ENCODE measurements around the gene PLCL1.

PLCL1 gene

DNA sequence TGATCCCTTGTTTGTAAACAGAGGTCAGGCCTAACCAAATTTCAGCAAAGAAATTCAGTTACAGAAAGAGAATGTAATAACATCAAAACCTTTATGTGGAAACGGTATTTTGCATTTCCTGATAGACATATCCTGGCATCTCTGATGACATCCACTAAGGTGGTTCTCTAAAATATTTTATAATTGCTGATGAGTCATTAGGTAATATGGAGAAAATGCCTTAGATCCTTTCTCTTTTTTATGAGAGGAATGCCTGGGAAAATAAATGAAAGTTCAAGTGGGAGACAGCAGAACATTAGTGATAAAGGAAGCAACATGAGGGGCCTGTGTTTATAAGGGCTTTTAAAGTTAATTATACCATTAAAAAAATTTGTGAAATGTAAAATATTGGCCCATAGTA, 72.6 kb downstream of the PLCL1 start:
- H3K4me3 ChIP-seq (ENCODE audit: control insufficient read depth, low read depth, low read length): no peak overlapping the region
- TF ChIP-seq, protein P1, sequence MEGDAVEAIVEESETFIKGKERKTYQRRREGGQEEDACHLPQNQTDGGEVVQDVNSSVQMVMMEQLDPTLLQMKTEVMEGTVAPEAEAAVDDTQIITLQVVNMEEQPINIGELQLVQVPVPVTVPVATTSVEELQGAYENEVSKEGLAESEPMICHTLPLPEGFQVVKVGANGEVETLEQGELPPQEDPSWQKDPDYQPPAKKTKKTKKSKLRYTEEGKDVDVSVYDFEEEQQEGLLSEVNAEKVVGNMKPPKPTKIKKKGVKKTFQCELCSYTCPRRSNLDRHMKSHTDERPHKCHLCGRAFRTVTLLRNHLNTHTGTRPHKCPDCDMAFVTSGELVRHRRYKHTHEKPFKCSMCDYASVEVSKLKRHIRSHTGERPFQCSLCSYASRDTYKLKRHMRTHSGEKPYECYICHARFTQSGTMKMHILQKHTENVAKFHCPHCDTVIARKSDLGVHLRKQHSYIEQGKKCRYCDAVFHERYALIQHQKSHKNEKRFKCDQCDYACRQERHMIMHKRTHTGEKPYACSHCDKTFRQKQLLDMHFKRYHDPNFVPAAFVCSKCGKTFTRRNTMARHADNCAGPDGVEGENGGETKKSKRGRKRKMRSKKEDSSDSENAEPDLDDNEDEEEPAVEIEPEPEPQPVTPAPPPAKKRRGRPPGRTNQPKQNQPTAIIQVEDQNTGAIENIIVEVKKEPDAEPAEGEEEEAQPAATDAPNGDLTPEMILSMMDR (conservative IDR thresholded peaks at IDR 0.05; ENCODE audit: control insufficient read depth, insufficient read depth, low read depth, low read length): no peak
- DNase-seq (ENCODE audit: low read depth): no peak

DNA sequence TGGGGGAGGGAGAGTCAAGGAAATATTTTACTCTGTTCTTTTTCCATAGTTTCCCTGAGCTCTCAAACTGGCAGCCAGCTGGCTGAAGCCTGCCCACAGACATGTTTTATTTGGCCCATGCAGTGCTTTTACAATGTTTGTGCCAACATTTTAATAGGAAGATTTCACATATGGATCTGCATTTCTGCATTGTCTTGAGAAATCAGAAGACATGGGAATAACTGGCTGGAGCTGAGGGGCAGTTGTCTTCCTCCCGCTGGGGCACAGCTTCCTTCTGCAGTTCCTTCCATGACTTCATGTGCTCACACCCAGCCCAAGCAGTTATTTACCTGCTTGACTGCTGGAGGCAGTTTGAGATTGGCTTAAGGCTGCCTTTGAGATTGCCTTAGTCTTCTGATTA, 74.4 kb downstream of the PLCL1 start:
- no peak overlapping the region for H3K4me3 ChIP-seq (ENCODE audit: control insufficient read depth, low read depth, low read length)
- peak; percentile 17 for DNase-seq (ENCODE audit: low read depth)
- TF ChIP-seq, protein P1 (conservative IDR thresholded peaks at IDR 0.05; ENCODE audit: control insufficient read depth, insufficient read depth, low read depth, low read length): no peak

DNA sequence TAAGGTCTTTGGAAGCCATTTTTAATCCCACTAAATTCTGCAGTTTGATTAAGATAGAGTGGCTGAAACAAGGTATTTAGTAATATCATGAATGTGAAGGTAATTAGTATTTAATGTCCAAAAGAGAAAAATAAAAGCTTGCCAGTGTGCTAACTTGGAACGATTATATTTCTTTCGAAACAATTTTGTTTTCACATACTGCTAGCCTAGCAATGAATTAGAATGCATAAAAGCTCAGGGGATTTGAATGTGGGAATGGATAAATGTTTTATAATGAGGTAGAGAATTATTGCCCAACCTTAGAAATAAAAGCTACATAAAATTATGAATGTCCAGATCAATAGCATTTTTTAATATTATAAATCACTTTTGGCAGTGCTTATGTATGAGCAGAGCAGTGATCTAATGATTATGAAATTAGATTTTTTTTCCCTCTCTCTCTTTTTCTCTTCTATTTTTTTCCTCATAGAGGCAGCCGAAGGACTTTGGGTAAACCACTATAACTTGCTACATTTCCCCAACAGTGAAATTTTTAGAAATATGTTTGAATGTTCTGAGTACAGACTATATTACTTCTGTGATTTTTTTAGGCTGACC, 75.5 kb downstream of the PLCL1 start:
- TF ChIP-seq, protein P1 (conservative IDR thresholded peaks at IDR 0.05; ENCODE audit: control insufficient read depth, insufficient read depth, low read depth, low read length): no peak
- peak; percentile 43 for DNase-seq (ENCODE audit: low read depth)
- no peak overlapping the region for H3K4me3 ChIP-seq (ENCODE audit: control insufficient read depth, low read depth, low read length)

GRCh38 chr2:197883354-197884032, 79.1 kb downstream of the PLCL1 start:
- TF ChIP-seq, protein P1 (conservative IDR thresholded peaks at IDR 0.05; ENCODE audit: control insufficient read depth, insufficient read depth, low read depth, low read length): no peak
- DNase-seq (ENCODE audit: low read depth): peak; percentile 75
- H3K4me3 ChIP-seq (ENCODE audit: control insufficient read depth, low read depth, low read length): no peak overlapping the region

DNA sequence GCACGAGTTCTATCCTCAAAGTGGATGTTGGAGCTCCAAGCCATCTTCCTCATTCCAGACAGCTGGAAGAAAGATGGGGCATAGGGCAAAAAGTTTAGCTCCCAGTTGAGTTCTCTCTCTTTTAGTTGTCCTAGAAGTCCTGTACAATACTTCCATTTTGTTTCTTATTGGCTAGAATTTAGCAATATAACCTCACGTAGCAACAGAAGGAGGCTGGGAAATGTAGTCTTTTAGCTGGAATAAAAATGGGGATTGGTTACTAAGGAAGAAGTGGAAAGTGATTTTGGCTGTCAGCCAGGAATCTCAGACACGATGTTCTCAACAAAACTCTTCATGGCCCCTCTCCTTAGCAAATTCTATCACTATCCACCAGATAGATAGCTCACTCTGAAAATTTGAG, 79.9 kb downstream of the PLCL1 start:
- TF ChIP-seq, protein P1 (conservative IDR thresholded peaks at IDR 0.05; ENCODE audit: control insufficient read depth, insufficient read depth, low read depth, low read length): no peak
- no peak for DNase-seq (ENCODE audit: low read depth)
- no peak overlapping the region for H3K4me3 ChIP-seq (ENCODE audit: control insufficient read depth, low read depth, low read length)

DNA sequence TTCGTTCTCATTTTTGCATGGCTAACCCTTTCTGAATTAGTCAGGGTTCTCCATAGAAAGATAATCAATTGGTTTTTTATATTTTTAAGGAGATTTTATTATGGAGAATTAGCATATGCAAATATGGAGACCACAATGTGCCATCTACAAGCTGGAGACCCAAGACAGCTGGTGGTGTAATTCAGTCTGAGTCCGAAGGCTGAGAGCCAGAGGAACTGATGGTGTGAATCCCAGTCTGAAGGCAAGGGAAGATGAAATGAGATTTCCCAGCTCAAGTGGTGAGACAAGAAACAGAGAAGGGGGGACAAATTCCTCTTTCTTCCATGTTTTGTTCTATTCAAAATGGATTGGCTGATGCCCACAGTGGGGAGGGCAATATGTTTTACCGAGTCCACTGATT, 80.7 kb downstream of the PLCL1 start:
- DNase-seq (ENCODE audit: low read depth): no peak
- no peak overlapping the region for H3K4me3 ChIP-seq (ENCODE audit: control insufficient read depth, low read depth, low read length)
- TF ChIP-seq, protein P1 (conservative IDR thresholded peaks at IDR 0.05; ENCODE audit: control insufficient read depth, insufficient read depth, low read depth, low read length): no peak

Data from fibroblast of mammary gland (primary cell).